Measurements from ENCODE around the gene ZAP70. TPM values are rescaled to one million over a fixed set of nuclear protein-coding genes. Genes with fewer than 3 reads are reported as not detected.

Gene ZAP70
- total RNA-seq, 1 experiment from 2014 or later: not detected

DNA sequence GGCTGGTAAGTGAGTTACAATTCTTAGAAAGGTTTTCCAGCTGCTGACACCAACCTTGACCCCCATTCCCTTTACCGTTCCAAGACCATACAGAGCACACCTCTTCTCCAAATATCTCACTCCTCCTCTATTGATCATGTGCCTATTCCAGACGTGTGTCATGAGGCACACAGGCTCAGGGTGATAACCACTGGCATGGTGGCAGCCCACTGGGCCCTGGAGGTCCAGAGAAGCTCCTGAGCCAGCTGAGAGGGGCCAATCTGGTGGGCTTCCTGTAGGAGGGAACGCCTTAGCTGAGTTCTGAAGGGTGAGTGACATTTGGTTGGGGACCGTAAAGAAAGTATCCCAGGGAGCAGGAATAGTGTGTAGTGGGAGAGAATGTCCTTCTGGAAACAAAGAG, 28.3 kb downstream of the ZAP70 start:
- TF ChIP-seq, protein P1, sequence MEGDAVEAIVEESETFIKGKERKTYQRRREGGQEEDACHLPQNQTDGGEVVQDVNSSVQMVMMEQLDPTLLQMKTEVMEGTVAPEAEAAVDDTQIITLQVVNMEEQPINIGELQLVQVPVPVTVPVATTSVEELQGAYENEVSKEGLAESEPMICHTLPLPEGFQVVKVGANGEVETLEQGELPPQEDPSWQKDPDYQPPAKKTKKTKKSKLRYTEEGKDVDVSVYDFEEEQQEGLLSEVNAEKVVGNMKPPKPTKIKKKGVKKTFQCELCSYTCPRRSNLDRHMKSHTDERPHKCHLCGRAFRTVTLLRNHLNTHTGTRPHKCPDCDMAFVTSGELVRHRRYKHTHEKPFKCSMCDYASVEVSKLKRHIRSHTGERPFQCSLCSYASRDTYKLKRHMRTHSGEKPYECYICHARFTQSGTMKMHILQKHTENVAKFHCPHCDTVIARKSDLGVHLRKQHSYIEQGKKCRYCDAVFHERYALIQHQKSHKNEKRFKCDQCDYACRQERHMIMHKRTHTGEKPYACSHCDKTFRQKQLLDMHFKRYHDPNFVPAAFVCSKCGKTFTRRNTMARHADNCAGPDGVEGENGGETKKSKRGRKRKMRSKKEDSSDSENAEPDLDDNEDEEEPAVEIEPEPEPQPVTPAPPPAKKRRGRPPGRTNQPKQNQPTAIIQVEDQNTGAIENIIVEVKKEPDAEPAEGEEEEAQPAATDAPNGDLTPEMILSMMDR (IDR thresholded peaks at IDR 0.05; ENCODE audit: unreplicated experiment): no peak
- Mint-ChIP-seq H3K27me3 (ENCODE audit: unreplicated experiment) (peaks cover 24% of the 10 kb centered on the region), H3K4me1 (ENCODE audit: low read depth, unreplicated experiment) (no peaks in the 10 kb centered on the region), H3K4me3 (ENCODE audit: low read depth, unreplicated experiment) (no peak overlapping the region), H3K36me3 (ENCODE audit: insufficient read depth, unreplicated experiment) (no peaks in the 10 kb centered on the region), H3K9me3 (ENCODE audit: low read depth, unreplicated experiment) (no peaks in the 10 kb centered on the region), H3K27ac (ENCODE audit: unreplicated experiment) (no peak overlapping the region)
- intact Hi-C loops (cut with micrococcal nuclease; ENCODE audit: unreplicated experiment): no loop called here
- DNase-seq: no peak
- CTCF ChIA-PET: no interaction called here
- no TSS peak for BruUV-seq (replicated peaks)

DNA sequence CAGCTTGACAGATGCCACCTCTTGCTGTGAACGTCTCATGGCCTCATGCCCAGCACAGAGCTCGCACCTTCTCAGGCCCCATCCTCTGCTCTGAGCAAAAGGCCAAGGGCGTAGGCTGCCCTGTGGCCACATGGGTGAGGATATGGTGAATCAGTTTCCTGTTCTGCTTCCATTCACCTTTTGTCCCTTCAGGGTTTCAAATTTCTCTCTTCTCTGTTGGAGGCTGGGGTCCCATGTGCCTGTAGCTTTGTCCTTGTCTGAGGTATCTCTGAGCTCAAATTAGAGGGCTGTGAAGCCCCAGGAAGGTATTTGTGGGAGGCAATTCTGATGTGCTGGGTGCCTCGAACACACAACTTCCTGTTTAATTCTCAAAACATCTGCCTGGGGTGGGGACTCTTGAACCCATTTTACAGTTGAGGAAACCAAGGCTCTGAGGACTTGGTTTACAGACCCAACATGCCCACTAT, 29.0 kb downstream of the ZAP70 start:
- CTCF ChIA-PET: interaction anchor here (0.6 kb wide), 1 partner anchor 372 kb away, joined by 4 read pairs; no protein-coding TSS in a partner anchor
- BruUV-seq (replicated peaks): no TSS peak
- Mint-ChIP-seq H3K4me1 (ENCODE audit: low read depth, unreplicated experiment) (no peaks in the 10 kb centered on the region), H3K27me3 (ENCODE audit: unreplicated experiment) (peaks cover 17% of the 10 kb centered on the region), H3K27ac (ENCODE audit: unreplicated experiment) (no peak overlapping the region), H3K9me3 (ENCODE audit: low read depth, unreplicated experiment) (no peaks in the 10 kb centered on the region), H3K4me3 (ENCODE audit: low read depth, unreplicated experiment) (no peak overlapping the region), H3K36me3 (ENCODE audit: insufficient read depth, unreplicated experiment) (no peaks in the 10 kb centered on the region)
- intact Hi-C loops (cut with micrococcal nuclease; ENCODE audit: unreplicated experiment): no loop called here
- TF ChIP-seq, protein P1 (IDR thresholded peaks at IDR 0.05; ENCODE audit: unreplicated experiment): no peak
- DNase-seq: no peak

- TF ChIP-seq, protein P1 (IDR thresholded peaks at IDR 0.05; ENCODE audit: unreplicated experiment): no peak
- CTCF ChIA-PET: no interaction called here
- no peak overlapping the region for H3K27ac Mint-ChIP-seq (ENCODE audit: unreplicated experiment)
- H3K36me3 Mint-ChIP-seq (ENCODE audit: insufficient read depth, unreplicated experiment): no peaks in the 10 kb centered on the region
- H3K27me3 Mint-ChIP-seq (ENCODE audit: unreplicated experiment): peaks cover 2% of the 10 kb centered on the region
- DNase-seq: no peak
- intact Hi-C loops (cut with micrococcal nuclease; ENCODE audit: unreplicated experiment): no loop called here
- no peaks in the 10 kb centered on the region for H3K4me1 Mint-ChIP-seq (ENCODE audit: low read depth, unreplicated experiment)
- no peak overlapping the region for H3K4me3 Mint-ChIP-seq (ENCODE audit: low read depth, unreplicated experiment)
- no peaks in the 10 kb centered on the region for H3K9me3 Mint-ChIP-seq (ENCODE audit: low read depth, unreplicated experiment)
- no TSS peak for BruUV-seq (replicated peaks)
Observed at GRCh38 chr2:97743913-97744312, 30.5 kb downstream of the ZAP70 start.

- H3K9me3 Mint-ChIP-seq (ENCODE audit: low read depth, unreplicated experiment): no peaks in the 10 kb centered on the region
- no TSS peak for BruUV-seq (replicated peaks)
- CTCF ChIA-PET: interaction anchor here (1.0 kb wide), 1 partner anchor 20 kb away, joined by 4 read pairs; no protein-coding TSS in a partner anchor
- no peak overlapping the region for H3K27ac Mint-ChIP-seq (ENCODE audit: unreplicated experiment)
- no peaks in the 10 kb centered on the region for H3K27me3 Mint-ChIP-seq (ENCODE audit: unreplicated experiment)
- TF ChIP-seq, protein P1 (IDR thresholded peaks at IDR 0.05; ENCODE audit: unreplicated experiment): no peak
- intact Hi-C loops (cut with micrococcal nuclease; ENCODE audit: unreplicated experiment): no loop called here
- no peak for DNase-seq
- H3K36me3 Mint-ChIP-seq (ENCODE audit: insufficient read depth, unreplicated experiment): no peaks in the 10 kb centered on the region
- no peaks in the 10 kb centered on the region for H3K4me1 Mint-ChIP-seq (ENCODE audit: low read depth, unreplicated experiment)
- no peak overlapping the region for H3K4me3 Mint-ChIP-seq (ENCODE audit: low read depth, unreplicated experiment)
Observed at GRCh38 chr2:97745474-97746174, 32.2 kb downstream of the ZAP70 start.

Measured in Calu3 (cell line).